CD4-positive, alpha-beta T cell (primary cell): ENCODE data around the gene CDH22. TPM values are rescaled to one million over a fixed set of nuclear protein-coding genes. Genes with fewer than 3 reads are reported as not detected.

ENCODE experiments used
- ATAC-seq: fragments of 200-7000 bp; cut with Tn5 transposase; one replicate; pipeline ENCODE4 v1.10.0; 2022; ENCODE audit warnings: mild to moderate bottlenecking; ENCODE audit not compliant: poor library complexity
- CTCF ChIA-PET: fragments of 350-600 bp; sonication (Branson Sonifier 250); formaldehyde crosslinking; loops from one replicate; lab custom pipeline; 2021; ENCODE audit warnings: antibody characterized with exemption, inconsistent platforms; lab: Charles Lee
- POLR2A ChIA-PET: fragments of 350-600 bp; sonication (Branson Sonifier 250); formaldehyde crosslinking; loops from one replicate; lab custom pipeline; 2021; ENCODE audit warnings: antibody characterized with exemption, inconsistent platforms; lab: Charles Lee
- DNase-seq, 14 experiments: peaks; one replicate each; pipeline ENCODE4 v3.0.0-alpha.2; 2013 to 2020; ENCODE audit warnings: mixed read lengths in 2 of 14
- H3K27ac ChIP-seq, 2 donors: one replicate each; pipeline versions ENCODE4 v1.5.1 to v1.7.0; 2013; ENCODE audit warnings: low read length in 2 of 2, low read depth in 1 of 2, mild to moderate bottlenecking in 1 of 2
- H3K27me3 ChIP-seq, 2 experiments: 1 replicate in 1 of 2; 2 replicates in 1 of 2; pipeline versions ENCODE4 v1.6.1 to v1.7.0; 2013; ENCODE audit warnings: low read length in 2 of 2, control low read depth in 1 of 2, mild to moderate bottlenecking in 1 of 2, moderate library complexity in 1 of 2; ENCODE audit not compliant: insufficient read depth in 2 of 2, control insufficient read depth in 1 of 2
- H3K36me3 ChIP-seq: one replicate; pipeline ENCODE4 v1.6.1; 2013; ENCODE audit warnings: low read length, control low read depth; ENCODE audit not compliant: insufficient read depth
- H3K4me1 ChIP-seq: one replicate; pipeline ENCODE4 v1.6.1; 2013; ENCODE audit warnings: low read length, control low read depth; ENCODE audit not compliant: insufficient read depth
- H3K4me3 ChIP-seq: one replicate; pipeline ENCODE4 v1.5.1; 2013; ENCODE audit warnings: mild to moderate bottlenecking, low read length, moderate library complexity
- H3K9me3 ChIP-seq, 2 experiments: 1 replicate in 1 of 2; 2 replicates in 1 of 2; pipeline versions ENCODE4 v1.6.1 to v1.7.0; 2013; ENCODE audit warnings: low read length in 2 of 2, mild to moderate bottlenecking in 2 of 2, control low read depth in 1 of 2, moderate library complexity in 1 of 2; ENCODE audit not compliant: control insufficient read depth in 1 of 2, insufficient read depth in 1 of 2
- H3K27ac Mint-ChIP-seq: one replicate; pipeline ENCODE4 v1.8.0; 2020; ENCODE audit warnings: mixed read lengths
- H3K27me3 Mint-ChIP-seq: one replicate; pipeline ENCODE4 v1.8.0; 2021; ENCODE audit warnings: mixed read lengths
- H3K36me3 Mint-ChIP-seq: one replicate; pipeline ENCODE4 v1.8.0; 2021; ENCODE audit warnings: low read depth, mixed read lengths
- H3K4me1 Mint-ChIP-seq: one replicate; pipeline ENCODE4 v1.8.0; 2021; ENCODE audit warnings: low read depth, mixed read lengths
- H3K4me3 Mint-ChIP-seq: one replicate; pipeline ENCODE4 v1.8.0; 2020; ENCODE audit warnings: mild to moderate bottlenecking, mixed read lengths
- H3K9me3 Mint-ChIP-seq: one replicate; pipeline ENCODE4 v1.8.0; 2020; ENCODE audit warnings: mixed read lengths
- CTCF ChIP-seq: fragments of 200-600 bp; IDR thresholded peaks from one replicate; pipeline ENCODE4 v1.8.0; 2022; ENCODE audit warnings: antibody characterized with exemption, mild to moderate bottlenecking
- intact Hi-C, 2 experiments: fragments of 100-400 bp; cut with DNase I in 1 of 2; cut with micrococcal nuclease in 1 of 2; formaldehyde crosslinking; loops; one replicate each; pipeline versions ENCODE4 v1.15.1 to v1.9.0; 2023 to 2025; cut with DNase I, micrococcal nuclease
- total RNA-seq, 174 experiments: library from RNA in 2 of 174; stranded (reverse) in 2 of 174; gene quantifications; one replicate each; pipeline ENCODE4 v1.2.3 and lab custom pipeline; 2021 to 2026

Gene CDH22
- total RNA-seq, 2 experiments from 2014 or later: not detected

GRCh38 chr20:46188866-46189541, 119.3 kb downstream of the CDH22 start:
- Mint-ChIP-seq H3K4me1 (no peaks in the 10 kb centered on the region), H3K36me3 (no peaks in the 10 kb centered on the region), H3K27ac (no peak overlapping the region), H3K4me3 (no peak overlapping the region), H3K27me3 (peaks cover 17% of the 10 kb centered on the region), H3K9me3 (peaks cover 3% of the 10 kb centered on the region)
- intact Hi-C loops: no loop called here
- H3K4me3 ChIP-seq: no peak overlapping the region
- CTCF ChIA-PET: no interaction called here
- POLR2A ChIA-PET: no interaction called here
- no peaks in the 10 kb centered on the region for H3K36me3 ChIP-seq
- no peak overlapping the region for H3K27ac ChIP-seq
- DNase-seq (no peak), ATAC-seq (no peak)
- no peaks in the 10 kb centered on the region for H3K4me1 ChIP-seq
- H3K9me3 ChIP-seq: peaks cover 0 to 4% of the 10 kb centered on the region in 2 experiments
- TF ChIP-seq CTCF: no peak
- peaks cover 0 to 12% of the 10 kb centered on the region in 2 experiments for H3K27me3 ChIP-seq

- intact Hi-C loops: no loop called here
- DNase-seq: no peak
- POLR2A ChIA-PET: no interaction called here
- Mint-ChIP-seq H3K27ac (no peak overlapping the region), H3K27me3 (peaks cover 17% of the 10 kb centered on the region), H3K36me3 (no peaks in the 10 kb centered on the region), H3K4me1 (no peaks in the 10 kb centered on the region), H3K4me3 (no peak overlapping the region), H3K9me3 (peaks cover 3% of the 10 kb centered on the region)
- peaks cover 0 to 10% of the 10 kb centered on the region in 2 experiments for H3K27me3 ChIP-seq
- ATAC-seq: no peak
- H3K27ac ChIP-seq: no peak overlapping the region
- no peaks in the 10 kb centered on the region for H3K4me1 ChIP-seq
- peaks cover 0 to 2% of the 10 kb centered on the region in 2 experiments for H3K9me3 ChIP-seq
- CTCF ChIA-PET: no interaction called here
- no peak for TF ChIP-seq CTCF
- no peak overlapping the region for H3K4me3 ChIP-seq
- H3K36me3 ChIP-seq: no peaks in the 10 kb centered on the region
These were observed 122.1 kb downstream of the CDH22 start for GRCh38 chr20:46186210-46186609.

- H3K9me3 ChIP-seq: no peaks in the 10 kb centered on the region
- Mint-ChIP-seq H3K9me3 (no peaks in the 10 kb centered on the region), H3K4me1 (no peaks in the 10 kb centered on the region), H3K27me3 (peaks cover 18% of the 10 kb centered on the region), H3K27ac (no peak overlapping the region), H3K4me3 (no peak overlapping the region), H3K36me3 (no peaks in the 10 kb centered on the region)
- DNase-seq (no peak), ATAC-seq (no peak)
- ChIA-PET POLR2A (no interaction called here), CTCF (no interaction called here)
- intact Hi-C loops: no loop called here
- H3K27me3 ChIP-seq: peaks cover 0 to 11% of the 10 kb centered on the region in 2 experiments
- no peak overlapping the region for H3K4me3 ChIP-seq
- H3K27ac ChIP-seq: no peak overlapping the region
- no peaks in the 10 kb centered on the region for H3K4me1 ChIP-seq
- H3K36me3 ChIP-seq: no peaks in the 10 kb centered on the region
- TF ChIP-seq CTCF: no peak
These were observed 122.9 kb downstream of the CDH22 start for GRCh38 chr20:46185353-46185752.
